Skin epidermis (tissue), 12 donors: ENCODE data around the gene OR11H6.
"Not testable (repeated sequence)": the region's sequence is repeated elsewhere in the genome, so short reads cannot be mapped to it uniquely, and the experiment has no call there.

Experiments used
- H3K27ac ChIP-seq, 21 experiments: fragments of 200-600 bp; sonication (generic) in 11 of 21; one replicate each; pipeline ENCODE4 v1.5.0; 2020; ENCODE audit warnings: mild to moderate bottlenecking in 3 of 21, inconsistent platforms in 2 of 21, moderate library complexity in 2 of 21
- H3K4me3 ChIP-seq, 7 experiments: fragments of 200-600 bp; sonication (generic) in 2 of 7; one replicate each; pipeline ENCODE4 v1.5.0; 2020; ENCODE audit warnings: inconsistent platforms in 2 of 7, mild to moderate bottlenecking in 2 of 7, moderate library complexity in 1 of 7

OR11H6 gene

GRCh38 chr14:20223410-20223809 lies at the start of gene OR11H6:
OR11H6 (plus strand) TSS chr14:20223710; CDS start chr14:20223710, 0 bp downstream.
- Histone ChIP-seq H3K4me3 (no peak within 1 kb of the TSS), H3K27ac (no peak within 1 kb of the TSS)

GRCh38 chr14:20174205-20174604 lies 49.3 kb upstream of the OR11H6 start:
- H3K4me3 ChIP-seq, H3K27ac ChIP-seq: not testable (repeated sequence)

DNA sequence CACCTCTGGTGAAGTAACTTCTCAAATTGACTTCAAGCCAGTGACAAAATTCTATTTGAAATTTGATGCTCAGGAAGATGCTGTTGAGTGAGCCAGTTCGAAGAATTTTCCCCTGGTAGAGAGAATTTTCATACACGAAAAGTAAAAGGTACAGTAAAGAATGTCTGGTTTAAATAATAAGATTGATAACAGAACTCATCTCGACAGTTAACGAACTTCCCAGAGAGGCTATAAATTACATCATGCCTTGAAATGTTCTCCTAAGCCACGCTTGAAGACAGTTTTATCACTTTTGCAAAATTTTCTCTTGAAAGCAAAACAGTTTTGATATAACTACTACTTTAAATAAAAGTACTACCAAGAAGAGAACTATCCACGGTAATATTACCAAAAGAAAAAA lies 47.2 kb upstream of the OR11H6 start:
- Histone ChIP-seq H3K4me3 (no peak overlapping the region), H3K27ac (no peak overlapping the region)

- Histone ChIP-seq H3K27ac (no peak overlapping the region), H3K4me3 (no peak overlapping the region)
Measured at GRCh38 chr14:20177433-20177974, 46.0 kb upstream of the OR11H6 start.

DNA sequence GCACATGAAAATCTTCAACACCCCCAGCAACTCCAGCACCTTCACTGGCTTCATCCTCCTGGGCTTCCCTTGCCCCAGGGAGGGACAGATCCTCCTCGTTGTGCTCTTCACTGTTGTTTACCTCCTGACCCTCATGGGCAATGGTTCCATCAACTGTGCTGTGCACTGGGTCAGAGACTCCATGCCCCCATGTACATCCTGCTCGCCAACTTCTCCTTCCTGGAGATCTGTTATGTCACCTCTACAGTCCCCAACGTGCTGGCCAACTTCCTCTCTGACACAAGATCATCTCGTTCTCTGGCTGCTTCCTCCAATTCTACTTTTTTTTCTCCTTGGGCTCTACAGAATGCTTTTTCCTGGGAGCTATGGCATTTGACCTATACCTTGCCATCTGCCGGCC lies 44.3 kb upstream of the OR11H6 start:
- H3K4me3 ChIP-seq, result no peak overlapping the region
- peak overlapping the region in 2 of 21 experiments; percentile 21 for H3K27ac ChIP-seq

DNA sequence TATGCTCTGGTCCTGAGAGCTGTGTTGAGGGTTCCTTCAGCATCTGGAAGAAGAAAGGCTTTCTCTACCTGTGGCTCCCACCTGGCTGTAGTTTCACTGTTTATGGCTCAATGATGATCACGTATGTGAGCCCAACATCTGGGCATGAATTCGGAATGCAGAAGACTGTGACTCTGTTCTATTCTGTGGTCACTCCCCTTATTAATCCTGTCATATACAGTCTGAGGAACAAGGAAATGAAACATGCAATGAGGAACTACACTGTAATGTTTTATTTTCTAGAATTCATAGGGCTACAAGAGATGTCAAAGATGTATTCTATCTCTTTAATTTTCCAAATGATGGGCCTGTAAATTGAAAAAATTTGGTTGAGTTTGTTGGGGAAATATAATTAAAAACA lies 43.6 kb upstream of the OR11H6 start:
- H3K27ac ChIP-seq, result peak overlapping the region in 3 of 21 experiments; percentile 21 to 39 (median 21)
- H3K4me3 ChIP-seq, result no peak overlapping the region

- no peak overlapping the region for H3K4me3 ChIP-seq
Measured at GRCh38 chr14:20180486-20180885, 43.0 kb upstream of the OR11H6 start.

GRCh38 chr14:20184181-20184580 lies 39.3 kb upstream of the OR11H6 start:
- Histone ChIP-seq H3K4me3 (no peak overlapping the region), H3K27ac (no peak overlapping the region)

More at GRCh38 chr14:20180486-20180885, 43.0 kb upstream of the OR11H6 start:
- H3K27ac ChIP-seq, result no peak overlapping the region

DNA sequence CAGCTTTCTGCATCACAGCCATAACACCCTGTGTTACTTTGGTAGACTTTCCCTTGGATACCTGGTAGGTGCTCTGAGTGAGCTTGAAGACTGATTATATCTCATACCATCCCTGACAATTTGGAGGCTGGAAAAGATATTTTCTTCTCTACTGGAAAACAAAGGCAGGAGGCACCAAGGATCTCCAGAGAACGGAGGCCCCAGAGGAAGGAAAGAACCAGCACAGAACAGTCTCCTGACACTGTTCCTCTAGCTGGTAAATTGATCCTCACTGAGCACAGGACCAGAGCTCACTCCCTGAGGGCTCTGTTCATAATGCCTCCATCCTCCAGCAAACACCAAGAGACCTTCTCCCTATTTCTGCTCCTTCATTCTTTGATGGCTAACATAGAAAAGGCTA lies 32.9 kb upstream of the OR11H6 start, which contains the start of gene OR11G2:
TSS of gene OR11G2 (plus strand) at position 301 of the 400 bp plus-strand sequence. CDS start 6,542 bp downstream, outside the sequence.
- Histone ChIP-seq H3K27ac (no peak within 1 kb of the TSS), H3K4me3 (no peak within 1 kb of the TSS)

DNA sequence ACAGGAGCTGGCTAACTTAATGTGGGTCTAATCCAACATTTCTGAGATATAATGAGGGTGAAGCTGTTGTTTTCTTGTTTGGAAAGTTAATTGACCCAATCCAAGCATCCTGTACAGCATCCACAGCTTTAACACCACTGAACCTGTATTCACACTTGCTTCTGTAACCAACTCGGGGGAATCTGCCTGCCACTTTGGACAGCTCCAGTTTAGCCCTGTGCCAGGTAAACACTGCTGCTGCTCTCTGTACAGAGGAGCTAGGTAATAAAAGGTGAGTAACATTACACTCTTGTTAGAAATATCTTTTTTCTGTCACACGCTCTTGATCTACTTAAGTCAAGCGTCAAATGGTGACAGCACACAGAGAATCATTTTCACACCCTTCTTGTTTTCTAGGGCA lies 32.1 kb upstream of the OR11H6 start:
- Histone ChIP-seq H3K27ac (no peak overlapping the region), H3K4me3 (no peak overlapping the region)

GRCh38 chr14:20194101-20194500 lies 29.4 kb upstream of the OR11H6 start:
- no peak overlapping the region for H3K4me3 ChIP-seq

DNA sequence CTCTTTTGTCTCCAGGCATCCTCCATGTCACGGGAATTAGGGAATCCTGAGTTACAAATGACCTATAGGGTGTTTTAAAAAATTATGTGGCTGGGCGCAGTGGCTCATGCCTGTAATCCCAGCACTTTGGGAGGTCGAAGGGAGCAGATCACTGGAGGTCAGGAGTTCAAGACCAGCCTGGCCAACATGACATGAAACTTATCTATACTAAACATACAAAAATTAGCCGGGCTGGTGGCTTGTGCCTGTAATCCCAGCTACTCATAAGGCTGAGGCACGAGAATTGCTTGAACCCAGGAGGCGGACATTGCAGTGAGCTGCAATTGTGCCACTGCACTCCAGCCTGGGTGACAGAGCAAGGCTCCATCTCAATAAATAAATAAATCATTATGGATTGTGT lies 28.3 kb upstream of the OR11H6 start:
- not testable (repeated sequence) for H3K4me3 ChIP-seq, H3K27ac ChIP-seq

More at GRCh38 chr14:20194101-20194500, 29.4 kb upstream of the OR11H6 start:
- no peak overlapping the region for H3K27ac ChIP-seq

- H3K4me3 ChIP-seq, result no peak overlapping the region
Measured at GRCh38 chr14:20195911-20196310, 27.6 kb upstream of the OR11H6 start.

GRCh38 chr14:20197459-20197858 lies 26.1 kb upstream of the OR11H6 start:
- Histone ChIP-seq H3K4me3 (no peak overlapping the region), H3K27ac (no peak overlapping the region)

More at GRCh38 chr14:20195911-20196310, 27.6 kb upstream of the OR11H6 start:
- H3K27ac ChIP-seq, result no peak overlapping the region

DNA sequence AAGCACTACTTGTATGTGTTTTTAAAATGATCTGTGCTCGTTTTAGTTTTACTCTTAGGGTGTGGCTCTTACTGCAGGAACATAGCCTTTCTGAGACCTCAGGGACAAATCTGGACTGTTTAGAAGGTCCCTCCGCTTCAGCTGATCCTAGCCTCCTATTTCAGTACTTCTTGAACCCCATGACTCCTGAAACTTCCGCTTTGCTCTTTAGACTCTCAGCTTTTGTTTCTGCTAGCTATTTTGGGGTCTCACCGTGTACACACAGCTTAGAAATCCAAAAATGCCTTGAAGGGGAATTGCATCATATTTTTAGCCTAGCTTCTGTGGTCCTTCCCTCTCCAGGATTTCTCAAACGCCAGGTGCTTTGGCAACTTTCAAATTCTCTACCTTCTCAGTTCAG lies 24.5 kb upstream of the OR11H6 start:
- Histone ChIP-seq H3K4me3 (no peak overlapping the region), H3K27ac (no peak overlapping the region)

DNA sequence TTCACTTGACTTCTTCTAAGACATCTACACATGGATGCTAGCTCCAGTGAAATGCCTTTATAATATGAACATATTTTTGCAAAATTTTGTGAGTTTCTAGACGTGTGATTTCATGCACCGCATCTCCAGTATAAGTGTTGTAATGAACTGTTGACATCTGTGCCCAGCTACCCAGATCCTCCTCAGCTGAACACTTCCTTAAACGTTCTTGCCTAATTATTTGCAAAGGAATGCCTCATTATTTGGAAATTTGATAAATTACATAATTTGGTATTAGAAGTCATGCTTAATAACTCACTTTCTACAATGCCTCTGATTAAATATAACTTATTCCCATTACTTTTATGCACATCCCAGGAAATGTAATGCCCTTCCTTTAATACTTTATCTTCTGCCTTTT lies 18.8 kb upstream of the OR11H6 start:
- H3K4me3 ChIP-seq, result no peak overlapping the region
- no peak overlapping the region for H3K27ac ChIP-seq

DNA sequence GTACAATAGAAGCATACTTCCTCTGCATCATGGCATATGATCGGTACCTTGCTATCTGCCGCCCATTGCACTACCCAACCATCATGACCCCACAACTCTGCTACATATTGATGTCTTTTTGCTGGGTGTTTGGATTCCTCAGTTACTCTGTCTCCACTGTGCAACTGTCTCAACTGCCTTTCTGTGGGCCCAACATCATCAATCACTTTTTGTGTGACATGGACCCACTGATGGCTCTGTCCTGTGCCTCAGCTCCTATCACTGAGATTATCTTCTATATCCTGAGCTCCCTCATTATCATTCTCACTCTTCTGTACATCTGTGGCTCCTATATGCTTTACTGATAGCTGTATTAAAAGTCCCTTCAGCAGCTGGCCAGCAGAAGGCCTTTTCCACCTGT lies 13.9 kb upstream of the OR11H6 start:
- H3K27ac ChIP-seq, result no peak overlapping the region
- H3K4me3 ChIP-seq, result no peak overlapping the region

GRCh38 chr14:20212406-20212805 lies 11.1 kb upstream of the OR11H6 start:
- not testable (repeated sequence) for H3K4me3 ChIP-seq, H3K27ac ChIP-seq

GRCh38 chr14:20215196-20215595 lies 8.3 kb upstream of the OR11H6 start:
- Histone ChIP-seq H3K27ac (no peak overlapping the region), H3K4me3 (no peak overlapping the region)

GRCh38 chr14:20219033-20219432 lies 4.5 kb upstream of the OR11H6 start:
- Histone ChIP-seq H3K27ac (no peak overlapping the region), H3K4me3 (no peak overlapping the region)

- H3K4me3 ChIP-seq, result no peak within 1 kb of the TSS
- H3K27ac ChIP-seq, result no peak within 1 kb of the TSS
Measured at GRCh38 chr14:20228681-20229080, 5.2 kb downstream of the OR11H6 start, which contains the start of gene OR11H7. OR11H7 (plus strand) TSS chr14:20228981.

DNA sequence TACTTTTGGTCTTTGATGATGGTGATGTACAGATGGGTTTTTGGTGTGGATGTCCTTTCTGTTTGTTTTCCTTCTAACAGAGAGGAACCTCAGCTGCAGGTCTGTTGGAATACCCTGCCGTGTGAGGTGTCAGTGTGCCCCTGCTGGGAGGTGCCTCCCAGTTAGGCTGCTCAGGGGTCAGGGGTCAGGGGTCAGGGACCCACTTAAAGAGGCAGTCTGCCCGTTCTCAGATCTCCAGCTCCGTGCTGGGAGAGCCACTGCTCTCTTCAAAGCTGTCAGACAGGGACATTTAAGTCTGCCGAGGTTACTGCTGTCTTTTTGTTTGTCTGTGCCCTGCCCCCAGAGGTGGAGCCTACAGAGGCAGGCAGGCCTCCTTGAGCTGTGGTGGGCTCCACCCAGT lies 11.9 kb downstream of the OR11H6 start:
- not testable (repeated sequence) for H3K27ac ChIP-seq, H3K4me3 ChIP-seq
